ENCODE results near the gene OSBP2.

- TF ChIP-seq CTCF (IDR thresholded peaks at IDR 0.05) (no peak), EP300 (IDR thresholded peaks at IDR 0.05) (no peak), POLR2A (IDR thresholded peaks at IDR 0.05) (no peak), POLR2AphosphoS5 (IDR thresholded peaks at IDR 0.05) (no peak)
Observed at GRCh38 chr22:30944986-30945385, 250.3 kb downstream of the OSBP2 start.
